Activated T-helper 17 cell treated with anti-CD3 and anti-CD28 coated beads, Interleukin-2, amount 50 U/mL, for 72 hours (primary cell): ENCODE results near the gene KCP. TPM values are rescaled to one million over a fixed set of nuclear protein-coding genes. Genes with fewer than 3 reads are reported as not detected.
A peak's percentile ranks its signal among the peaks of the same experiment; 100 is the strongest.
"Not testable (repeated sequence)": the region's sequence is repeated elsewhere in the genome, so short reads cannot be mapped to it uniquely, and the experiment has no call there.

Source experiments
- ATAC-seq: fragments of 150-1000 bp; cut with Tn5 transposase; replicated peaks from 2 replicates; pipeline ENCODE4 v1.10.0; 2021; ENCODE audit warnings: mild to moderate bottlenecking, moderate library complexity
- H3K27ac Mint-ChIP-seq: one replicate; pipeline ENCODE4 v1.8.0; 2022; ENCODE audit warnings: mixed read lengths
- H3K27me3 Mint-ChIP-seq: one replicate; pipeline ENCODE4 v1.8.0; 2022; ENCODE audit warnings: mixed read lengths
- H3K36me3 Mint-ChIP-seq: one replicate; pipeline ENCODE4 v1.8.0; 2022; ENCODE audit warnings: low read depth, mild to moderate bottlenecking, mixed read lengths
- H3K4me1 Mint-ChIP-seq: one replicate; pipeline ENCODE4 v1.8.0; 2022; ENCODE audit warnings: mixed read lengths
- H3K4me3 Mint-ChIP-seq: one replicate; pipeline ENCODE4 v1.8.0; 2022; ENCODE audit warnings: mild to moderate bottlenecking, mixed read lengths
- H3K9me3 Mint-ChIP-seq: one replicate; pipeline ENCODE4 v1.8.0; 2022; ENCODE audit warnings: mixed read lengths
- total RNA-seq, 2 donors: library from RNA; stranded (reverse); gene quantifications; one replicate each; pipeline ENCODE4 v1.2.3, GENCODE V29; 2022

Gene KCP
- total RNA-seq, 2 donors from 2014 or later, result 0.09 to 1.0 TPM

DNA sequence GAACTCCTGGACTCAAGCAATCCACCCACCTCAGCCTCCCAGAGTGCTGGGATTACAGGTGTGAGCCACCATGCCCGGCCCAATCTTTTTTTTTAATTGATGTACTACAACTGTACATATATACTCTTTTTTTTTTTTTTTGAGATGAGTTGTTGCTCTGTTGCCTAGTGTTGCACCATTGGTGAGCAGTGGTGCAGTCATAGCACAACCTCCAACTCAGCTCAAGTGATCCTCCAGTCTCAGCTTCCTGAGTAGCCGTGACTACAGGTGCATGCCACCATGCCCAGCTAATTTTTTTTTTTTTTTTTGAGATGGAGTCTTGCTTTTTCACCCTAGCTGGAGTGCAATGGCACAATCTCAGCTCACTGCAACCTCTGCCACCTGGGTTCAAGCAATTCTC lies 32.7 kb upstream of the KCP start:
- H3K27ac Mint-ChIP-seq, H3K27me3 Mint-ChIP-seq, H3K4me3 Mint-ChIP-seq, H3K9me3 Mint-ChIP-seq: not testable (repeated sequence)
- ATAC-seq, result peak; percentile 34
- Mint-ChIP-seq H3K36me3 (peaks cover 29% of the 10 kb centered on the region), H3K4me1 (peaks cover 15% of the 10 kb centered on the region)

DNA sequence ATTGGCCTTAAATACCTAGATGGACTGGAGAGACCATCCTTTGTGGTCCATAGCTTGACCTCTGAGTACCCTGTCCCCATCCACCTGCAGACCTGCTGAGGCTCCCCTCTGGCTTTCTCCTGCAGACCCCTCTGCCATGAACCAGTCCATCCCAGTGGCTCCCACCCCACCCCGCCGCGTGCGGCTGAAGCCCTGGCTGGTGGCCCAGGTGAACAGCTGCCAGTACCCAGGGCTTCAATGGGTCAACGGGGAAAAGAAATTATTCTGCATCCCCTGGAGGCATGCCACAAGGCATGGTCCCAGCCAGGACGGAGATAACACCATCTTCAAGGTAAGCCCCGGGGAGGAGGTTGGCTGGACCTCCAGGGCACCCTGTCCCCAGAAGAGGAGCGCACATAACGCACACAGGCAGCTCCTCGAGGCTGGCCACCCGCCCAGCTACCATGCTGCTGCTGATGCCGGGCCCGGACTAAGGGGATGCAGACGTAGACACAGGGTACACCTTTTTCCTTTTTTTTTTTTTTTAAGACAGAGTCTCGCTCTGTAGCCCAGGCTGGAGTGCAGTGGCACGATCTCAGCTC lies 31.5 kb upstream of the KCP start:
- ATAC-seq, result no peak
- Mint-ChIP-seq H3K27ac (no peak overlapping the region), H3K9me3 (no peaks in the 10 kb centered on the region), H3K27me3 (no peaks in the 10 kb centered on the region), H3K36me3 (peaks cover 25% of the 10 kb centered on the region), H3K4me1 (peaks cover 18% of the 10 kb centered on the region), H3K4me3 (no peak overlapping the region)

DNA sequence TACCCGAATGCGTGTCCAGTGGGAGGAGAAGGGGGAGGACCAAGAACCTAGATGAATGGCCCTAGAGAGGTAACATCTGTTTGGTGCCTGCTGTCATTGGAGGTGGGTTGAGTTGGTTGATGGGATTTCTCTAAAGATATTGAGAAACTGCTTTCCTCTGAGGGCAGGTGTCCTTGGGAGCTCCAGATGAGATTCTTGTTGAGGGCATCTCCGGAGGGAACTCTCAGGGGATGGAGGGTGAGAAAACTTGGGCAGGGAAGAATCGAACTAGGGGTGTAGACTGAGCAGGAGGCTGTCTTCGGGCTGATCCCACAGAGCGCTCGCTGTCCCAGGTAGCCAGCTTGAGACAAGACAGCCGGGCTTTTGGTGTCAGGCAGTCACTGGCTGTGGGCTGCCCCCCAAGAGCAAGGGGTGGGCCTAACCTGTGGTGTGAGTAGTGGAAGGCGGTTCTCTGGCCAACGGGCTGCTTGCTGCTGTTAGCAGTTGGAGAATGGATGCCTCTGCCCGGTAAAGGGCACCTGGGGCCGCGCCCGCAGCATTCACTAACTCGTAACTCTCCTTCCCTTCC lies 30.9 kb upstream of the KCP start:
- no peak for ATAC-seq

DNA sequence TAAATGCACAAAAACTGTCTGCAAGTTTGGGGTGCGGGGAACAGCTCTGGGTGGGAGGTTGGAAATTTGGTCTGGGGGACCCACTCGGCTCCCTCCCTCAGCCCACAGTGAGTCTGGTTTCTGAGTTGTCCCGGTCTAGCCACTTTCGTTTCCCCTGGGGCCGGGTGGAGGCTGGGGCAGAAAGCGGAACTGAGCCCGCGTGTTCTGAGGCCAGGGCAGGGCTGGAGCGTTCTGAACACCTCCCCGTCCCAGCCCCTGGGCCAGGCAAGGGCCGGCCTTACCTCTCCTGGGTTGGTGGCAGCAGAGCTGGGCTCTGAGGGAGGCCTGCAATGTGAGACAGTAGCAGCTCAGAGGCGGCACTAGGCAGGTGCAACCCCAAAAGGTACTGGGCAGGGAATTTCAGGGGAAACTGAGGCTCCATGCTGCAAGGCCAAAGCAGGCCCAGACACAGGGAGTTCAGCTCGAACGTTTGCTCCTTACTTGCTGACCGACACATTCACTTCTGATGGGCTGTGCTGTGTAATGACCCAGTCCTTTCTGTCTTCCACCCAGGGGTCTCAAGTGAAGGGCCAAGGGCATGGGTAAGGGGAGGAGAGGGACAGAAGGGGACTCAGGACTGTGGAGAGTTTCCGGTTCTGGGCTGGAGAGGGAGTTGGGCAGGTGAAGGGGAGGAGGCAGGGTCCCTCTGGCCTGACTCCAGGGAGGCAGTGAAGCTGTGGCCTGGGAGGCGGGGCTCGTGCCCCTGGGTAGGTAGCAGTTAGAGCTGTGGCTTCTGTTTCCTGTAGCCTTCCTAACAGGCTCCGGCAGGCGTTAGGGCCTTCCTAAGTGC lies 30.2 kb upstream of the KCP start:
- no peaks in the 10 kb centered on the region for H3K27me3 Mint-ChIP-seq
- H3K4me1 Mint-ChIP-seq, result peaks cover 19% of the 10 kb centered on the region
- H3K9me3 Mint-ChIP-seq, result no peaks in the 10 kb centered on the region
- peak overlapping the region; percentile 72 for H3K27ac Mint-ChIP-seq
- H3K36me3 Mint-ChIP-seq, result peaks cover 25% of the 10 kb centered on the region
- H3K4me3 Mint-ChIP-seq, result peak overlapping the region; percentile 95
- peak; percentile 26 for ATAC-seq

More for the DNA sequence above, 30.9 kb upstream of the KCP start:
- no peaks in the 10 kb centered on the region for H3K27me3 Mint-ChIP-seq
- no peaks in the 10 kb centered on the region for H3K9me3 Mint-ChIP-seq
- peaks cover 25% of the 10 kb centered on the region for H3K36me3 Mint-ChIP-seq
- peaks cover 19% of the 10 kb centered on the region for H3K4me1 Mint-ChIP-seq
- peak overlapping the region; percentile 72 for H3K27ac Mint-ChIP-seq
- peak overlapping the region; percentile 95 for H3K4me3 Mint-ChIP-seq

DNA sequence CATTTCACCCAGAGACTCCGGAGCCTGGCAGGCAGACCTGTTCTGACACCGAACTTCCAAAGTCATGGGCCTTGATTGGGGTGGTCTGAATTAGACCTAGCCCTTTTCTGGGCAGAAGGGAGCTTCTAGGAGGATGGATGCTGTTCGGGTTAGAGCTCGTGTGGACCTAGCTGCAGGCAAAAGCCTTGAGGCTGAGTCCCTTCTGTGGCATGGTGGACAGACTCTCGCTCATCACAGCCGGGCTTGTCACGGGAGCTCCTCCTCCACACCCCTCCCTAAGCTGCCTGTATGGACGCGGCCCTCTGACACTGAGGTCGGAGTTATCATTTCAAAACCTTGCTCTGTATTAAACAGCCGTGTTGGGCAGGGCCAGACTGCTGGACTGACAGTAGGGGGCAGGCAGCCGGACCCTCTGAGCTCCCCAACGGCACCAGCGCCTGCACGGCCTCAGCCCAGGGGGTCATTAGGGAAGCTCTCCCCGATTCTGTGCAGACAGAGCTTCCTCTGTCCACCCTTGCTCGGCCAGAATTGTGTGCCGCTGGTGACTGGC lies 29.4 kb upstream of the KCP start:
- Mint-ChIP-seq H3K4me1 (peaks cover 19% of the 10 kb centered on the region), H3K36me3 (peaks cover 17% of the 10 kb centered on the region), H3K27me3 (no peaks in the 10 kb centered on the region), H3K27ac (peak overlapping the region; percentile 72), H3K9me3 (no peaks in the 10 kb centered on the region), H3K4me3 (peak overlapping the region; percentile 95)
- ATAC-seq, result no peak

DNA sequence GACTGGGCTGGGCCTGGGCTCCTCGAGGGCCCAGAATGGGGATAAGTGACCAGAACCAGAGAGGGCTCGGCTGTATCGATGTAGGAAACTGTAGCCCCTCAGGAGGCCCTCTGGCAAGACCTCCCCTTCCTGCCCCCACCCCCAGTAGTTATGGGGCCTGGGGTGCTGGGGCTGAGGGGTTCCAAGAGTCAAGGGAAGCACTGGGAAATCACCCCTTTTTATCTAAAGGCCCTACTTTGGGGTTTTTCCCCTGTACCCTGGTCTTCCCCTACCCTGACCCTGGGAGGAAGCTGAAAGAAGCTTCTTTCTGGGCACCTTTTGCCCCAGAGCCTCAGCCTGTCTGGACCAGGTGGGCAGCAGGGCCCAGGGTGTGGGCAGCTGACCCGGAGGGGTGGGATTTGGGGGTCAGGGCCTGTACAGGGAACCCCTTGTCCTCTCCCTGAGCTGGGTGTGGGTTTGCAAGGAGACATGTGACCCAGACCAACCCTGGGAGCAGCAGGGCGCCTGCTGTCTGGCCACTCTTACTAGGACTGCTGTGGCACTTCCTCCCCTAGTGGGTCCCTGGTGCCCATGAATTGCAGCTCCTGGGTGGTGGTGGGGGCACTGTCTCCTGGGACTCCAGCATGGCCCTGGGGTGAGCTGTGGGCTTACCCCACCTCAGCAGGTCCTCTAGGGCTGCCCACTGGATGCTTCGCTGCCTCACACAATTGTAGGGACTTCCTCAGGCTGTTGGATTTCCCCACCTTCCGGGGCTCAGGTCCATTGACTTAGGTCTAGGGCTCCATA lies 28.8 kb upstream of the KCP start:
- ATAC-seq, result peak; percentile 49
- H3K4me1 Mint-ChIP-seq, result peaks cover 19% of the 10 kb centered on the region
- no peaks in the 10 kb centered on the region for H3K27me3 Mint-ChIP-seq
- peak overlapping the region; percentile 93 for H3K27ac Mint-ChIP-seq
- H3K4me3 Mint-ChIP-seq, result peak overlapping the region; percentile 95
- H3K9me3 Mint-ChIP-seq, result no peaks in the 10 kb centered on the region
- H3K36me3 Mint-ChIP-seq, result peaks cover 11% of the 10 kb centered on the region

DNA sequence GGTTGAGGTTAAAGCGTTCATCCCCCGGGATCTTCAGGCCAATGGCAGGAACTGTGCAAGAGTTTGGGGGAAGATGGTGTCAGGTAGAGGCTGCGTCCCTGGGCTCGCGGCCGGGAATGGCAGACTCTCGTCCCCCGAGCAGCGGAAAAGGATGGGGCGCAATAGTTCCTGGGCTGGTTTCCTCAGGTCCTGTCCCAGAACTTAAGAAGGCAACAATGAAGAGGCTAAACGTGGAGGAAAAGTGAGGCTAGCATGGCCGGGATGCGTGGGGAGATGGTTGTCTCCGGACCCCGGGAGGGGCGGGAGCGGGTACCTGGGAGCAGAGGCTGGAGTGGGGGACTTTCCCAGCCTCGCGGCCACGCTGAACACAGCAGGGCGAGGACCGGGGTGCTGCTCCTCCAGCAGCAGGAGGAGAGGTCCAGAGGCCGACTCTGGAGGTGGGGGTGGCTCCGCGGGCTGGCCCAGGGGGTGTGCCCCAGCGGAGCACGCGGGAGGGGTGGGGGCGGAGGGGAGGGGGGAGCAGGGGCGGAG lies 28.1 kb upstream of the KCP start:
- Mint-ChIP-seq H3K27ac (peak overlapping the region; percentile 93), H3K27me3 (no peaks in the 10 kb centered on the region), H3K9me3 (no peaks in the 10 kb centered on the region), H3K4me3 (peak overlapping the region; percentile 95), H3K36me3 (peaks cover 5% of the 10 kb centered on the region), H3K4me1 (peaks cover 20% of the 10 kb centered on the region)
- peak; percentile 45 for ATAC-seq

DNA sequence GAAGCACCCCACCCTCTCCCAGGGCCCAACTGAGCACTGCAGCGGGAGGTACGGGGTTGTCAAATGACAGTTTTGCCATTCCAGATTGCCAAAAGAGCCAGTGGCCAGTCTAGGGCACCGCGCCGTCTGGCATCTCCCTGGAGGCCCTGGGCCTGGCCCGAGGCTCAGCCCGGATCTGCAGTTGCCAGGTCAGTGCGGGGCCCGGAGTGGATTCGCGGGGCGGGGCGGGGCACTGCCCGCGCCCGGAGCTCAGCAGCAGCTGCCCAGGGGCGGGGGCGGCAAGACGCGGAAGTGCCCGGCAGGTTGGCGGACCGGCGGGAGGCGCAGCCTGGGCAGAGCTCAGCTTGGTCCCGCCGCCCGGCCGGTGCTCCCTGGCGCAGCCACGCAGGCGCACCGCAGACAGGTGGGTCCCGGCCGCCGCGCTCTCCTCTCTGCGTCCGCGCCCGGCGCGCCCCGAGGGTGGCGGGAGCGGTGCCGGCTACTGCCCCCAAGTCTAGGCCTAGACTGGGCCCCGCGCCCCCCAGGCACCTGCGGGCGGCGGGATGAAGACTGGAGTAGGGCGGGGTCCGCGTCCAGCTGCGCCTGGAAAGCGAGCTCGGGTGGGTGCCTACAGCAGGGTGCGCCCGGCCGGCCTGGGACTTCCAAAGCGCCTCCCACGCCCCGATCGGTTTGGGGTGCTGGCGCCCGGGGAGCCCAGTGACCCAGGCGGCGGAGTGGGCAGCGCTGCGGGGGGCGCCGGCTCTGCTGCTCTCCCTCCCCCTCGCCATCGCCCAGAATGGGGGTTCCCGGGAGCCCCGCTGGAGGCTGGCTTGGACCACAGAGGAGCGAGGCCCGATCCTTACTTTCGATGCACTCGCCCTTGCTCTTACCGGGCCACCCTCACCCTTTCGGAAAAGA lies 27.4 kb upstream of the KCP start, which contains the start of gene IRF5:
IRF5 (plus strand) TSS at position 281 of the 897 bp plus-strand sequence. CDS start 4,155 bp downstream, outside the sequence.
- peak; percentile 60 for ATAC-seq
- peaks cover 3% of the 10 kb centered on the region for H3K9me3 Mint-ChIP-seq
- H3K27me3 Mint-ChIP-seq, result no peaks in the 10 kb centered on the region
- H3K36me3 Mint-ChIP-seq, result peaks cover under 1% of the 10 kb centered on the region
- H3K4me3 Mint-ChIP-seq, result peak within 1 kb of the TSS; percentile 95
- peak within 1 kb of the TSS; percentile 93 for H3K27ac Mint-ChIP-seq
- H3K4me1 Mint-ChIP-seq, result peaks cover 26% of the 10 kb centered on the region

DNA sequence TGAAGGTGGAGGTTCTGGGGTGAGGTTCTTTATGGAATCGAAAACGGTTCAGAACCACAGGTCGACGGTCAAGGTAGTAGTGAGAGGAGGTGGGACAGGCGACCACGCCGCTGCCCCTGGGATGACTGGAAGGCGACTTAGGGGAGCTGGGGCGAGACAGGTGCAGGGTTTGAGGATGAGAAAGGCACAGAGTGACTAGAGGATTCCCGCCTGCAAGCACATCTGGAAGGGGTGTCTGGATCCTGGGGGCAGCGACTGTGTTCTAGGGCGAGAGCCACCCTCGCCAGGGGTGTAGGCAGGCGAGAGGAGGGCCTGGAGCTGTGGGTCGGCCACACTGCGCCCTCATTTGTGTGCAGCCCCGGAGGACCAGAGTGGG lies 26.8 kb upstream of the KCP start:
- peak overlapping the region; percentile 76 for H3K4me3 Mint-ChIP-seq
- H3K27ac Mint-ChIP-seq, result peak overlapping the region; percentile 72
- ATAC-seq, result no peak
- no peaks in the 10 kb centered on the region for H3K27me3 Mint-ChIP-seq
- H3K4me1 Mint-ChIP-seq, result peaks cover 26% of the 10 kb centered on the region
- peaks cover 3% of the 10 kb centered on the region for H3K9me3 Mint-ChIP-seq
- no peaks in the 10 kb centered on the region for H3K36me3 Mint-ChIP-seq

DNA sequence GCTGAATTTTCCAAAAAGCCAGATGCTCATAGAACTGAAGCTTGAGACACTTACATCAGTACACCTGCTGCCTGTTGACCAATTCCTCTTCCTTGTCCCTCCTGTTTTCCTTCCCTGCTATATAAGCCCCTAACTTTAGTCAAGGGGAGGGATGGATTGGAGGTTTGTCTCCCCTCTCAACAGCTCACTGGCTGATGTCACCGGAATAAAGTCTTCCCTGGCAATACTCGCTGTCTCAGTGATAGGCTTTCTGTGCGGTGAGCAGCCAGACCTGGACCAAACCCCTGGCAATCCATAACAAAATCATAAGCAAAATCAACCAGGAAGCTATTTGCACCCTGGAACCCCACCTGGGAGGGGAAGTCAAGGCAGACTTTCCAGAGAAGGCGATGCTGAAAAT lies 26.3 kb upstream of the KCP start:
- no peaks in the 10 kb centered on the region for H3K27me3 Mint-ChIP-seq
- H3K4me3 Mint-ChIP-seq, result peak overlapping the region; percentile 76
- peaks cover 26% of the 10 kb centered on the region for H3K4me1 Mint-ChIP-seq
- H3K36me3 Mint-ChIP-seq, result no peaks in the 10 kb centered on the region
- no peak for ATAC-seq
- H3K27ac Mint-ChIP-seq, result peak overlapping the region; percentile 72
- peaks cover 3% of the 10 kb centered on the region for H3K9me3 Mint-ChIP-seq

DNA sequence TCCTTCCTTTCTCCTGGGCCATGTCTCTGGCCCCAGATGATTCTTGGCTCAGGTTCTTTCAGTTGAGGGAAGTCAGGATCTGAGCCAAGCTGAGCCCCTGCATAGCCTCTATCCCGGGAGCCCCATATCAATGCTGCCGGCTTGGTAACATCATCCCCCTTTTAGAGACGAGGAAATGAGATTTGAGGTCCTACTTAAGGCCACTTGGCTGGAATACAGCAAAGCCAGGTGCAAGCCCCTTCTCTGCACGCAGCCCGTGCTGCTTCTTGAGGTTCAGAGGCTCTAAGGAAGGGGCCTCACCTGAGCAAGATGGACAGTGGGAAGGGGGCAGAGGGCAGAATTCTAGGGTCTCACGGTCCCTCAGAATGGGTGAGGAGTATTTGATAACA lies 24.8 kb upstream of the KCP start:
- ATAC-seq, result no peak
- Mint-ChIP-seq H3K27ac (no peak overlapping the region), H3K27me3 (no peaks in the 10 kb centered on the region), H3K9me3 (peaks cover 3% of the 10 kb centered on the region), H3K36me3 (no peaks in the 10 kb centered on the region), H3K4me3 (no peak overlapping the region), H3K4me1 (peaks cover 17% of the 10 kb centered on the region)

DNA sequence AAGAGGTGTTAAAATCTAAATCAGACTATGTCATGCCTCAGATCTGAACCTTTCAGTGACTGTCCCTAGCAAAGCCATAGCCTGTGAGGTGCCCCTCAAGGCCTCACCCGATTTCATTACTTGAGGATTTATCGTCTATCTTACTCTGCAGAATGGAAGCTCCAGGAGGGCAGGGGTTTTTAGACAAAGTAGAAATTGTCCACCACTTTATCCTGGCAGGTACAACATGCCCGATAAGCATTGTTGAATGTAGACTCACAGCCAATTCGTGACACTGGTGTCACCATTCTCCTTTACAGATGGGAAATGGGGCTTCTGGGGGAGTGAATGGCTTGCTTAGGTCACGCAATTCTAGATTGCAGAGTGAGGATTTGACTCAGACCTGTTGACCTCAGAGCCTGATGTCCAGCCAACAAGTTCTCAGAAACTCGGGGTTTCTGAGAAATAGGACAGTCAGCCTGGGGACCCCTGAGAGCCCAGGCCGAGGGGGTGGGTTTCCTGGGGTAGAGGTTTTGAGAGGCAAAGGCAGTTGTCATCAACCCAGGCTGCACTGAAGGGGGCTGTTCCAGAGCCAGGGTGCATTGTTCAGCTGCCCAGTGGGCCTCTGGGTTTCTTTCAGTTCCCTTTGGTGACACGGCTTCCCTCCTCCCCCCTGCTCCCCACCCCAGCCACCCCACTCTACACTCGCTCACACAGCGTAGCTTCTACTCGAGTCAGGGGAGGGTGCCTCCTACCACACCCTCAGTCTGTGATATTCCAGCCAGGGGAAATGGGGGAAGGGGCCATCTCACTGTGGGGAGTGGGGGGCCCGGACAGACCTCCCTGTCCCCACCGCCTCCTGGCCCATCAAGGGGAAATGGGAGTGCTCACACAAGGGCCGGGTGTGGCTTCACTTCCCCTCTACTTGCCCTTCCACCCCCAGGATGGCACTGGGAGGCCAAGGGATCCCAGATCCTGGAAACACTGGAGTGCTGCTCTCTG lies 24.1 kb upstream of the KCP start:
- peaks cover 3% of the 10 kb centered on the region for H3K9me3 Mint-ChIP-seq
- no peaks in the 10 kb centered on the region for H3K27me3 Mint-ChIP-seq
- peaks cover 17% of the 10 kb centered on the region for H3K4me1 Mint-ChIP-seq
- no peaks in the 10 kb centered on the region for H3K36me3 Mint-ChIP-seq
- H3K27ac Mint-ChIP-seq, result no peak overlapping the region
- no peak overlapping the region for H3K4me3 Mint-ChIP-seq
- ATAC-seq, result no peak
